ENCODE results near the gene GCHFR.

The GCHFR gene

DNA sequence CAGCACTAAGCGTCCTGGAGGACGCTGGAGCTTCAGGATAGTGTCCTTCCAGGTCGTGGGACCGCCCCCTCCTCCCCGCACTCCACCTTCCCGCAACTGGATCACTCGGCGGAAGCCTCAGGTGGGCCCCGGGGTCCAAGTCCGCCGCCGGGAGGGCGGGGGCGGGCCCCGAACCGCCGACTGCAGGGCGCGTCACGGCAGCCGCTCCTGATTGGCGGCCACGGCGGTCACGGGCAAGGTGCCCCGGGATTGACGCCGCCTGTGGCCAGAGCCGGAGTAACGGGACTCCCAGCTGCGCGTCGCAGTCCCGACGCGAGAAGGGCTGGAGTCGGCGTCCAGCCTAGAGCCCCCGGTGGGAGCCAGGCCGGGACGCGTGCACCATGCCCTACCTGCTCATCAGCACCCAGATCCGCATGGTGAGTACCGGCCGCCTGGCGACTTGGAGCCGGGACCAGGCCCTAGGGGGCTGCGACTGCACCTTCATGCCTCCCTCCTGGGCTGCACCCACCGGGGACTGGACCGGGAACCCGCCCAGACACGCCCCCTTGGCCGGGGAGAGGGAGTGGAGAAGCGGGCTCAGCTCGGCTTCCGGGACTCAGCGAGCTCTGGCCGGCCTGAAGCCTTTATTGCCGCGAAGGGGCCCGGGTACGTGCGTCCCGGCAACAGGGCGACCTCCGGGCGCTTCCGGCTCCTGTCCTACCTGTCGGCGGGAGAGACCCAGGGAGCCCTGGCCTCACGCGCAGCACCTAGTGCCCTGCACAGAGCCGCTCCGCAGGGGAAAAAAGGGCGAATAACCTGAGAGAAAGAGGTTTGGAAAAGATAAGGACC lies at the start of gene GCHFR:
TSS of gene GCHFR (plus strand) at position 268 of the 828 bp plus-strand sequence. CDS start at position 381, 113 bp downstream.
- DNase-seq = peak; percentile 33 to 42

DNA sequence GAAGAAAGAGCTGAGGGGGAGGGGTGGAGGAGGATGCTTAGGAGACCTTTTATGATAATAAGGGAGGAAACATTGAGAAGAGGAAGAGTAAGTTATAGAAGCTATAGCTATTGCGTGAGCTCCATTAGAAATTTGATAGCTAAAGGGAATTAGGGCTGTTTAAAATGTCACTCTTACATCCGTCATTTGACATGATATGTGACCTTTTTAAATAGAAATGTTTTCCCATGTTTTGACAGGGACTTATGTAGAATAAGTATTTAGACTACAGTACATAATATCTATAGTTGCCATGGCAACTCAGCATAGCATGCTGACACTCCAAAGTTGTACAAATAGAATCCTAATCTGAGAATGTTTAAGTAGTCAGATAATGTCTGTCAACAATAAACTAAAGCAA lies 49.7 kb upstream of the GCHFR start:
- no peak for DNase-seq

DNA sequence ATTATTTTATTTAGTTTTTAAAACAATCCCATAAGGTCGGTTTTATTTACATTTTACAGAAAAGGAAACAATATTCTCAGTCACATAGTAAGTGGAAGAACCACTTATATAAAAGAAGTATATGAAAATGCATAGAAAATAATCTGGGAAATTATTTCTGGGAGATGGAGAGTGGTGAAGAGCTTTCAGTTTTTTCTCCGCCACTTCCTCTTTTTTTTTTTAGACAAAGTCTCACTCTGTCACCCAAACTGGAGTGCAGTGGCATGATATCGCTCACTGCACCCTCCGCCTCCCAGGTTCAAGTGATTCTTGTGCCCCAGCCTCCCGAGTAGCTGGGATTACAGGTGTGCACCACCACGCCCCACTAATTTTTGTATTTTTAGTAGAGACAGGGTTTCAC lies 47.7 kb upstream of the GCHFR start:
- DNase-seq = no peak

DNA sequence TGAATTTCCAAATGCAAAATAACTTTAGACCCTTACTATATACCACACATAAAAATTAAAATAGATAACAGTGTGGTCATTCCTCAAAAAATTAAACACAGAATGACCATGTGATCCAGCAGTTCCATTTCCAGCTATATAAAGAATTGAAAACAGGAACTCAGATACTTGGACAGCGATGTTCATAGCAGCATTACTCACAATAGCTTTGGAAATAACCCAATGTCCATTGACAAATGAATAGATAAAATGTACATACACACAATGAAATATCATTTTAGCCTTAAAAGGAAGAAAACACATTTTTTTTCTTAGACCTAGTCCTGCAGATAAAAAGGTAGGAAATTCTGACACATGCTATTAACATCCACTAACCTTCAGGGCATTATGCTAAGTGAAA lies 42.2 kb upstream of the GCHFR start:
- DNase-seq = no peak

DNA sequence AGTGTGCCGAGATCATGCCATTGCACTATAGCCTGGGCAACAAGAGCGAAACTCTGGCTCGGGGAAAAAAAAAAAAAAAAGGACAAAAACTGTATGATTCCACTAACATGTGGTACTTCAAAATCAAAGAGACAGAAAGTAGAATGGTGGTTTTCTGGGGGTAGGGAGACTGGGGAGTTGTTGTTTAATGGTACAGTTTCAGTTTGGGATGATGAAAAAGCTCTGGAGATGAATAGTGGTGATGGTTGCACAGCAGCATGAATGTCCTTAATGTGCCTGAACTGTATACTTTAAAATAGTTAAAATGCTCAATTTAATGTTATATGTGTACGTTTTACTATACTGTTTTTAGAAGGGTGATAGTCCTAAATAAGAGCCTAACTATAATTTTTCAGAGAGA lies 41.5 kb upstream of the GCHFR start:
- DNase-seq = no peak

DNA sequence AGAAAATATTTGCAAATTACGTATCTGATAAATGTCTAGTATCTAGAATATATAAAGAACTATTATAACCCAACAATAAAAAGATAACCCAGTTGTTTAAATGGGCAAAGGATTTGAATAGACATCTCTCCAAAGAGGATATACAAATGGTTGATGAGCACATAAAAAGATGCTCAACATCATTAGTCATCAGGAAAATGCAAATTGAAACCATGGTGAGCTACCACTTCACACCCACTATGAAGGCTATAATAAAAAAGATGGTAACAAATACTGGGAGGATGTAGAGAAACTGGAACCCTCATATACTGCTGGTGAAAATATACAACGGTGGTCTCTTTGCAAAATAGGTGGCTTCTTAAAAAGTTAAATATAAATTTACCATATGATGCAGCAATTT lies 40.9 kb upstream of the GCHFR start:
- no peak for DNase-seq

DNA sequence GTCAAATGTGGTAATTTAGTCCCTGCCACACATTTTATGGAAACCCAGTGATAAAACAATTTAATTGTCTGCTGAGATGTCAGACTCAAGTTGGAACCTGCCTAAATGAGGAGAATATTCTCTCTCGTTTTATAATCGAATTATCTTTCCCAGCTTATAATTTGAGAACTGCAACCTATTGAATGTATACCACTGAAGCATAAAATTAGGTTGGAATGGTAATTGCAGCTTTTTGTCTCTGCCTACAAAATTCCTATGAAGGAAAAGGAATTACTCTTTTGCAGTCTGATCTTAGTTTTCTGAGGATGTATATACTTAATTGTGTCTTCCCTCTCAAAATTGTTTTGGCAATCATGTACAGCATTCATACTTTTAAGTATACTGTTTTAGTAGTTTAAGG lies 39.9 kb upstream of the GCHFR start:
- DNase-seq = no peak

DNA sequence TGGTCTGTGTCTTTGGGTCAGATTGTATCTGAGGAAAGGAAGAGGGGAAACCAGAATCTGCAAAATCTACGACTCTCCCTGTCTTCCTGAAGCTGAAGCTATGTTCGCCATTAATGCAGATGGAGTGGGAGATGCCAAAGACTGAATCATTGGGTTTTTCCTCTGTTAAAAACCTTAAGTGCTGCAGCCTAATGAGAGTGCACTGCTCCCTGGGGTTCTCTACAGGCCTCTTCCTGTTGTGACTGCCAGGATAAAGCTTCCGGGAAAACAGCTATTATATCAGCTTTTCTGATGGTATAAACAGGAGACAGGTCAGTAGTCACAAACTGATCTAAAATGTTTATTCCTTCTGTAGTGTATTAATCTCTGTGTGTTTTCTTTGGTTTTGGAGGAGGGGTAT lies 32.8 kb upstream of the GCHFR start:
- DNase-seq = no peak

DNA sequence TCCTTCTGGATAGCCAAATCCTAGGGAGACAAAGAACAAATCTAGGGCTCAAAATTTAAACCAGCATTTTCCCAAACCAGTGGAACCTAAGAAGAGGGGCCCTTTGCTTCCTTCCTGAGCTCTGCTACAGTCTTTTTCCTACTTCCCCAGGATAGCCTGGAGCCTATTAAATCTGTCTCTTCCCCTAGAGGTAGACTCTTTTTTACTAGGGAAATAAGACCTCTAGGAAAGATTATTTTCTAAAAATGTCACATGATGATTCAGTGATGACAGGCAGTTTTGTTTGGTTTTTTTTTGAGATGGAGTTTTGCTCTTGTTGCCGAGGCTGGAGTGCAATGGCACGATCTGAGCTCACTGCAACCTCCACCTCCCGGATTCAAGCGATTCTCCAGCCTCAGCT lies 27.3 kb upstream of the GCHFR start:
- DNase-seq = no peak

DNA sequence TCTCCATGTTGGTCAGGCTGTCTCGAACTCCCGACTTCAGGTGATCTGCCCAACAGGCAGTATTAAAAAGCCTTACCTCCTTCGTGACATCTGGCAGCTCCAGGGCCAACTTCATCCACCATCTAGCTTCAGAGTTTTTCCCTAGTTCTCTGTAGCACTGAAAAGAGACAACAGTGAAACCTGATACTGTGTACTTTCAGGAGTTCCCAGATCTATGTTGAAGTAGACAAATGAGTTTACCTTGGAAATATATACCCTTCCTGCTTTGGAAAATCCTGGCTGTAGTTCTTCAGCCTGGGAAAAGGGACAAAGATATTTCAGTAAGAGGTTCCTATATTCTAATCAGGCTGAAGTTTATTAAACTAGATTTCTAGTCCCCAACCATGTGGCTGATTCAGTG lies 26.8 kb upstream of the GCHFR start:
- no peak for DNase-seq

DNA sequence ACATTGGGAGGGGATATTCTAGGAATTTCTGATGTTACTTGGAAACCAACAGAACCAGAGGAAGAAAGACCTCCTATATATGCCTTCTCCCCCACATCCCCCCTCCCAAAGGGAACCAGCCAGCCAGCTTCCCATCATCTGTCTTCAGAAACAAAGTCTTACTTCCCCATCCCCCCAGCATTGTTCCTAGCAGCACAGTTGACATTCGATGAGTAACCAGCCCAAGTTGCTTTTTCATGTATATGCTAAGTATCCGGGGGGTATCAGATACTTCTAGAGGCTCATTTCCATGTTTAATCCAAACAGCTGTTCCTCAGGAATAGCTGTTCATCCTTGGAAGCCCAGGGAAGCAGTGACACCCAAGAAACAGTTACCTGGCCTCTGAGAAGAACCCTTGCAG lies 24.8 kb upstream of the GCHFR start:
- no peak for DNase-seq

DNA sequence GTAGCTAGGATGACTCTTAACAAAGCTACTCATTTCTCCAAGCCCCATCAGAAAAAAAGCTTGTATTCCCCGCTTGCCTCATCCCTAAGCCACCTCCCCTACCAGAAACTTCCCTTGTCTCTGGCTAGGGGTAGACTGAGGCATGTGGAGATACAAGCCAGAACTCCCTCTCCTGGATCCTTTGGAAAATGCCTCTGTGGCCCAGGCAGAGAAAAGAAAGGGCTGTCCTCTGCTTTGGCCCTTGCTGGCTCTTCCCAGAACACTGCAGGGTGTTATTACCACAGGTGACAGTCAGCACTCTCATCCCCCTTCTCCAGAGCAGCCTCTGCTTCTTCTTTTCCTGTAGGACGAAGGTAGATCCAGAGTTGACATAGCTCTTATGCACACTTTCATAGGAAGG lies 24.0 kb upstream of the GCHFR start:
- no peak for DNase-seq

DNA sequence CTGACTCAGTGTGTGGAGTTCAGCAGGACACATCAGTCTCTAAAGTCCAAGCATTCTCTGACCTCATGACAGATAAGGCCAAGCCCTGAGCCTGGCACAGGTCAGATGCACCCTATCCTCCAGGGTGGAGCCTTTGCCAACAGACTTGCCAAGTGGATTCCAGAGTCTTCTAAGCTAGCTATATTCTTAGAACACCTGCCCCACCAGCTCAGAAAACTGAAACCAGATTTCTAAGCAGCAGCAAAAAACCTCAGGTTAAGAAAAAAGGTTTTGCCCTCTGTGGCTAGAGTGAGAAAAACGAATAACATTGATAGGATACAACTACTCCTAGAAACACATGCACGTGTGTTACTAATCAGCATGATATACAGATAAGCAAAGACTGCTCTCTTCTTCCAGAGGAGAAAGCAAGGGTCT lies 20.4 kb upstream of the GCHFR start:
- no peak for DNase-seq

DNA sequence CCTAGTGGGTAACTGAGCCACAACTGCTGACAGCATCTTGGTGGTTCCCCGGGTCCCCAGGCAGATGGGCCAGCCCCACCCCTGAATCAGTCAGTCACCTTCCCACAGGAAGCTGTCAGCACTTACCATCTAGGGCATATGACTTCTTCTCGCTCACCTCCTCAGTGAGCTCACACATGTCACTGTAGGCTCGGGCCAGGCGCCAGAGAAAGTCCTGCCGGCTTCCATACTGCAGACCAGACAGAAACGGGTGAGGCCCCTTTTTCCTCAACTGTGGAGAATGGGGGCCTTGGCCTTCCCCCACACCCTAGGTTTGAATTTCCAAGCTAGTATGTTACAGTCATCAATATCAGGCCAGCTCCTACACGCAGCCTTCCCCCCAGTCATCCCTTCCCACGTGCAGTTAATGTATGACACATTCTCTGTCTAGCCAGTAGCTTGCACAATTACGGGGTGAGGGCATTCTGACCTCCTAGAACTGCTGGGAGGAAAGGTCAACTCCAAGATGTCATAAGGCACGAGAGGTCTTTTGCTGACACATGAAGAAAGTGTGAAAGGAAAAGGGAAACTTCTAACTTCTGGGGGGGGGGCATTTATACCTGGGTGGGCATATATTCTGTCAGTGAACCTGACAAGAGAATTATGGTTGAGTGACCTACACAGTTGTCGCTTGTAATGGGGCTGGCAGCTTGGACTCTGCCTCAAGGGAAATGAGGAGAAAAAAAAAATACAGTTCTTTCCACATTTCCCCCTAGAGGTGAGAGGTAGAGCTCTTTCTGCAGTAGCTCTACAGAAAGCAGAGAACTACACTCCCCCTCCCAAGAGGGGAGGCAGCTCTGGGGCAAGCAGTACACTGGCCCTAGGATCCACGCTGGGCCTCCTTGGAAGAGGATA lies 19.7 kb upstream of the GCHFR start:
- DNase-seq = peak; percentile 48 to 57

DNA sequence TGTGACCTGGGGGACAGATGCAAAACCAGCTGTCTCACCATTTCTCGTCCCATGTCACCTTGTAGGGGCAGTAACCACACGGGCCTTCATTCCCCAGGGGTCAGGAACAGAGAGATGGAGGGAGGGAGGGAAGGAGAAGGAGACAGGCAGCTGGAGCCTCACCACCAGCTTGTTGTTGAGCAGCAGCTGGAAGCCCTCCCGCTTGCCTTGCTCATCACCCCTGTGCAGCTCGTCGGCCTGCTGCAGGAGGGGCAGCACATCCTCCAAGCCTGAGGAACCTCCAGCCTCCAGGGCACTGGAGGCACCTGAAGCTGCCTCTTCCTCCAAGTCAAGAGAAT lies 19.1 kb upstream of the GCHFR start:
- DNase-seq = no peak

DNA sequence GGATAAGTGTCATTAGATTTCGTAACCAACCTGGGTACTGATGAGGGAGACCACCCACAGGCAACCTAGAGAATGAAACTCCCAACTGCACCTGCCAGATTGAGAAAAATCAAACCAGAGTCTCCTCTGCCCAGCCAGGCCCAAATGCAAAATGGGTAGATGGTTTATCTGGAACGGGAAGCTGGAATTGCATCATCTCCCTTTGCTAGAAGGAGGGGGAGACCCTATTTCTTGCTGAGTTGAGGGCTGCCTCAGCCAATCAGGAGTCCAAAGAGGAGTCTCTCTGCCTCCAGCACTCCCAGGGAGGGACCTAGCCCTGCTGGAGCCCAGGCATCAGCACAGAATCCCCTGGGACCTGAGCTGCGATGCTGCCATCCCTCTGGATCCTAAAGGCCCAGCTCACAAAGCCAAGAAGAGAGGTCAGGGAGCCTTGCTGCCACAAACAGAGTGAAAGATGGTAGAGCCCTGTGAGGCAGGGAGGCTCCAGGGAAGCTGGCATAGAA lies 16.9 kb upstream of the GCHFR start:
- no peak for DNase-seq

DNA sequence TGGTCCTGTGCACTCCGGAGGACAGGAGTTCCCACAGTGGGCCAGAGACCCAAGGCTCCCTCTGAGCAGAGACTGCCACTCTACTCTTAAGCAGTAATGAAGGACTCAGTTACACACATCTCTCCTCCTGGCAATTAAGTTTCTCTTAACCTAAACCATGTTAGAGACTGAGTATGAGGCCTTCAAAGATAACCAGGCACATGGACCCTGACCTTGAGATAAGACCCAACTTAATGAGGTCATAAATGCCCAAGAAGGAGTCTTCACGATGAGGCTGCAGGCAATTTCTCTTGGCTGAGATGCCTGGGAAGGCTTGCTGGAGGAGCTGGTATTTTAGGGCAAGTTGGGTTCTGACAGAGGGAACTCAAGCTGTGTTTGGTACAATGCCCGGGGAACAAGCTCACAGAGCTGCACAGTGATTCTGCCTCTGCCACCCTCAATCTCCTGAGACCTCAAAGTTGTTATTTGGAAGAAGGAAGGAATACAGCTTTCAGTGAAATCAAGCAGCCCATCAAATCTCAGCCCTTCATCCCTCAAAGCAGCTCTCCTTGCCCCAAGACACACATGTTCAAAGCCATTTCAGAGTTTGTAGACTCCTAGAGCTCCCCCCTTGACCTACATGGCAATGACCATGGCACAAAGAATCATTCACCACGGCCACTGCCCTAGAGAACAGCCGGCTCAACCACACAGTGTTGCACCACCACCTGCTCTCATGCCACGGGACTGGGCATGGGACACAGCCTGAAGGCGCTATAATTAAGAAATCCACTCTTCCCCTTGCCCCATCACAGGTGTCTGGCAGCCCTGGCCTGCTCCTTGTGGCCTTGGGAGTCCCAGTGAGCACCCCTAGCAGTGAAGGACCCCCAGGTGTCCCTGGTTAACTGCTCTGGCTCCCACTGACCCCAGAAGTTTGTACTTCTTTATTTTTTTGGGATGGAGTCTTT lies 15.9 kb upstream of the GCHFR start:
- DNase-seq = no peak

DNA sequence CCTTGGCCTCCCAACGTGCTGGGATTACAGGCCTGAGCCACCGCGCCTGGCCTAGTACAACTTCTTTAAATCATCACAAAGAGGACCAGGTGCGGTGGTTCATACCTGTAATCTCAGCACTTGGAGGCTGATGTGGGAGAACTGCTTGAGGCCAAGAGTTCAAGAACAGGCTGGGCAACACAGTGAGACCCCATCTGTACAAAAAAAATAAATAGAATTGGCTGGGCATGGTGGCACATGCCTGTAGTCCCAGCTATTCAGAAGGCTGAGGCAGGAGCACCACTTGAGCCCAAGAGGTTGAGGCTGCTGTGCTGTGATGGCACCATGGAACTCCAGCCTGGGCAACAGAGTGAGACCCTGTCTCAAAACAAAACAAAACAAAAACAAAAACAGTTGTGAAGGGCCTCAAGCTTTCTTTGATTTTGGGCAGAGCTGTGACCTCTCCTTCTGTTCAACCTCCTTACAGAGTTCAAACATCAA lies 14.7 kb upstream of the GCHFR start:
- no peak for DNase-seq

DNA sequence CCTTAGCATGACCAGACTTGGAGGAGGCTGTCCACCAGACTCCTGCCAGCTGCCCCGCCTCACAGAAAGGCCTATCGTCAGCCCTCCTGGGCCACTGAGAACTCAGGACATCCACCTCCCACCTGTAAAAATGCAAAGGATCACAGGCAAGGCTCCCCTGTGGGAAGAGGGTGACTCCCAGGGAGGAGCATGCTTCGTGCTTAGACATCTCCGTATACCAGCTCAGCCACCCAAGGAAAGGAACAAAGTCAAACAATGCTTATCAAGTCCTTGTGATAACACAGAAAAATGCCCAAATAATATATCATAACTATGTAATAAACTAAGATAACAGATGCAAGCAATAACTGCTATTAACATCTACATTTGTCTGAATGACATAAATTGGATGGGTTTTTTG lies 13.0 kb upstream of the GCHFR start:
- DNase-seq = no peak

DNA sequence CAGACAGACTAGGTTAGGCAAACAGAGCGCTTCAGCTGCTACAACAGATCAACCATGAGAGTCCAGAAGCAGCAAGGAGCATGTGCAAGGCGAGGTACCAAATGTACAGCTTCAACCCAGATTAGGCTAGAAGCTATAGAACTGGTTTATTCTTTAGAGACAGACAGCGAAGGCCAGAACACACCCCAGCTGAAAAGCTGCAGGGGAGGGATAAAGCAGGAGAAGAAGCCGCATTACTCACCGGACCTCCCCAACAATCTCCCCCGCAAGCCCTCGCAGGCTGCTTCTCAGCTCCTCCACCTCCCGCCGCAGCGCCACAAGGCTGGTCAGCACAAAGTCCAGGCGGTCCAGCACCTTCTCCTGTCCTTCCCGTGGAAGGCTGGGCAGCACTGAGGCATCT lies 12.1 kb upstream of the GCHFR start:
- no peak for DNase-seq

DNA sequence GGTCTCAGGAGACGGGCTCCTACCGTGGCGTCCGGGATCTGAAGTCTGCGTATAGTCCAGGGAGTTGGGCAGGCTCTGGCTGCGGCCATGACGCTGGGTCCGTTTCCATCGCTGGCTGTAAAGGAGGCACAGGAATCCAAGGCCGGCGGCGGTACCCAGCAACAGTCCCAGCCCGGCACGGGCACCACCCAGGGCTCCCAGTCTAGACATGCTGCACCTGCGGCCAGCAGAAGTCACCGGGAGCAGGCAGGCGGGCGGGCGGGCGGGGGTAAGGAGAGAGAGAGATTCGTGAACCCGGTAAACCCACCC lies 9.3 kb upstream of the GCHFR start:
- no peak for DNase-seq

DNA sequence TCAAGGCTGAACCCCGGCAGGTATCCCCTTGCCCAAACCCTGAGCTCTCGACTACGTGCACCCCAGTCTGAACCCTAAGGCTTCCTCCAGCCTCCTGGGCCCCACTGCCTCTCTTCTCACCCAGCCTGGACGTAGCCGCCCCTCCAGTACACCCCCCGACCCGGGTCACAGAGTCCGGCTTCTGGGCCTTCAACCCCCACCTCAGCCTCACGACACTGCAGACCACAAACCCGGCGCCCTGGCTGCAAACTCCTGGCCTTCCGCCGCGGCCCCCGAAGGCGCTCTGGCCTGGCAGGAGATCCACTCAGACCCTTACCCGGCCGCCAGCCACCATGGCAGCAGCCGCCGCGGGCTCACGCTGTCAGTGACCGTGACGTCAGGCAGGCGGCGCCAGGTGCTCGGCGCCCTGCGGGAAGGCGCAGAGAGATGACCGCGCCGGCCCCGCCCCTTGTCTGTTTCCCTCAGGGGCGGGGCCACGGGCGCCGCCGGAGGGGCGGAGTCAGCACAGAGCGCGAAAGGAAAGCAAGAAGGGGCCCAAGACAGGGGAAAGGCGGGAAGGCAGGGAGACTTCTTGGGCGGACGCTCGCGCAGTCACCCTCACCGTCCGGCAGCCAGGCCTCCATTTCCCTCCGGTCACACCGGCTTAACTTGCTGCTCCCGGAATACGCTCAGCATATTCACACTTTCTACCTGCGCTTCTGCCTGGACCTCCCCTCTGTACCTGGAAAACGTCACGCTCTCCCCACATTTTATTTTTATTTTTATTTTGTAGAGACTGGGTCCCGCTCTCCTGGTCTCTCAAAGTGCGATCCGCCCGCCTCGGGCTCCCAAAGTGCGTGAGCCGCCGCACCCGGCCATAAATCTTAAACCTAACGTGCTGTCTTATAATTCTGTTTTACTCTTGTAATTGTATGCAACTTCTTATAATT lies 8.7 kb upstream of the GCHFR start, which contains the start of gene RMDN3:
TSS of gene RMDN3 (minus strand) at position 372 of the 929 bp plus-strand sequence. CDS start 471 bp downstream, outside the sequence.
- peak; percentile 87 to 89 for DNase-seq
